Measurements from ENCODE around the gene DNAAF9.

The DNAAF9 gene

GRCh38 chr20:3409417-3409816 lies 1.9 kb upstream of the DNAAF9 start:
- H3K36me3 ChIP-seq: no peaks in the 10 kb centered on the region
- no peaks in the 10 kb centered on the region for H3K27me3 ChIP-seq (ENCODE audit: insufficient read depth, low read depth, severe bottlenecking)
- no peak for DNase-seq
- no peak for TF ChIP-seq CTCF (IDR thresholded peaks at IDR 0.05; ENCODE audit: low read depth, low read length)
- peaks cover 3% of the 10 kb centered on the region for H3K9me3 ChIP-seq (ENCODE audit: severe bottlenecking)
- H3K27ac ChIP-seq: no peak overlapping the region
- no peak overlapping the region for H3K4me3 ChIP-seq (ENCODE audit: low read depth, low read length)

DNA sequence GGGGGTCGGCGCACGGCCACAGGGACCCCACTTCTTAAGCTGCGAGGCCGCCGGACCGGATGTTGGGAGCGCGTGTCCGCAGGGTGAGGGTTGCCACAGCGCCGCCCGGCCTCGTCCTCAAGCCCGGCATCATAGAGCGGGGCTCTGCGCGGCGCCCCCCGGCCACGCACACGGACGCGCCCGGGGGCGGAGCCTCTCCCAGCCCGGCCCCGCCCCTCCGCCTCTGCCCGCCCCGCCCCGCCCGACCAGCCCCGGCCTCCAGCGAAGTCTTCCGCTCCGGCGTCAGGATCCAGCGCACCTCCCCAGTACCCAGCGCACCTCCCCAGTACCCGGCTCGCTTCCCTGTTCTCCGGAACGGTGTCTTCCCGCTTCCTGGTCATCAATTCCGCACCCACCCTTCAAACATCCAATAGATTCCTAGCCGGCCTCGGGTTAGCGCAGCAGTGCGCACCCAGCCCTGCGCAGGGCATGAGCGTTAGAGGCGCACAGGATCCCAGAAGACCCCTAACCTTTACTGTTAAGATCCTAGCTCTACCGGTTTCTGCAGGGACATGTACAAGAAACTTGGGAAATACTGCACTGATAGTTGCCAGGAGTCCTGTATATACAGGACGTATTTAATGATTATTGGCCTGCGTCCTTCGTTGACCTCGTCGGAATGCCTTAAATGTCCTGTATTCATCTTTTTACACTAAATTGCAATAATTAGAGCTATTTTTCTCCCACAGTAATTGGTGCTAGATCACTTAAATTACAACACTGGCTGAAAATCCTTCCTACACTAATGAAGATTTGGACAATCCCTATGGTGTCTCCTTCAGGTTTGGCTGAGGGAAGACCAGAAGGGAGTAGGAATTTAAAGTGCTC lies 535 bp upstream of the DNAAF9 start:
- Histone ChIP-seq H3K4me3 (ENCODE audit: low read depth, low read length) (peak overlapping the region; percentile 96), H3K36me3 (no peaks in the 10 kb centered on the region), H3K27ac (0 out of 2 replicates have a peak overlapping the region, but pooled peaks have one; percentile 49), H3K9me3 (ENCODE audit: severe bottlenecking) (peaks cover 3% of the 10 kb centered on the region), H3K27me3 (ENCODE audit: insufficient read depth, low read depth, severe bottlenecking) (no peaks in the 10 kb centered on the region)
- peak; percentile 71 for DNase-seq
- TF ChIP-seq CTCF (IDR thresholded peaks at IDR 0.05; ENCODE audit: low read depth, low read length): no peak

- Histone ChIP-seq H3K4me3 (ENCODE audit: low read depth, low read length) (peak overlapping the region; percentile 96), H3K27me3 (ENCODE audit: insufficient read depth, low read depth, severe bottlenecking) (no peaks in the 10 kb centered on the region), H3K27ac (peak overlapping the region; percentile 72), H3K9me3 (ENCODE audit: severe bottlenecking) (peaks cover 3% of the 10 kb centered on the region), H3K36me3 (no peaks in the 10 kb centered on the region)
- TF ChIP-seq CTCF (IDR thresholded peaks at IDR 0.05; ENCODE audit: low read depth, low read length): no peak
- DNase-seq: peak; percentile 20
Observed at GRCh38 chr20:3406481-3407039, 909 bp downstream of the DNAAF9 start.

- H3K27ac ChIP-seq: no peak overlapping the region
- no peak for DNase-seq
- peak overlapping the region; percentile 96 for H3K4me3 ChIP-seq (ENCODE audit: low read depth, low read length)
- H3K27me3 ChIP-seq (ENCODE audit: insufficient read depth, low read depth, severe bottlenecking): no peaks in the 10 kb centered on the region
- H3K9me3 ChIP-seq (ENCODE audit: severe bottlenecking): peaks cover 3% of the 10 kb centered on the region
- no peaks in the 10 kb centered on the region for H3K36me3 ChIP-seq
- no peak for TF ChIP-seq CTCF (IDR thresholded peaks at IDR 0.05; ENCODE audit: low read depth, low read length)
Observed at GRCh38 chr20:3405696-3406358, 1.6 kb downstream of the DNAAF9 start.

- no peaks in the 10 kb centered on the region for H3K9me3 ChIP-seq (ENCODE audit: severe bottlenecking)
- no peaks in the 10 kb centered on the region for H3K36me3 ChIP-seq
- no peaks in the 10 kb centered on the region for H3K27me3 ChIP-seq (ENCODE audit: insufficient read depth, low read depth, severe bottlenecking)
- no peak for TF ChIP-seq CTCF (IDR thresholded peaks at IDR 0.05; ENCODE audit: low read depth, low read length)
- no peak overlapping the region for H3K4me3 ChIP-seq (ENCODE audit: low read depth, low read length)
- no peak for DNase-seq
- H3K27ac ChIP-seq: no peak overlapping the region
Observed at GRCh38 chr20:3405139-3405538, 2.3 kb downstream of the DNAAF9 start.
